ENCODE measurements around the gene CDCA3. TPM values are rescaled to one million over a fixed set of nuclear protein-coding genes. Genes with fewer than 3 reads are reported as not detected.
A peak's percentile ranks its signal among the peaks of the same experiment; 100 is the strongest.

The CDCA3 gene
- total and polyA plus RNA-seq, 2 of the 13 experiments (the other 11 are each of a cell fraction or from before 2014, with no cell fraction given), result 32.7 to 56.5 TPM

- TF ChIP-seq HIVEP1 (CRISPR knock-in tag; IDR thresholded peaks at IDR 0.05) (no peak; the same call in 1 of the 2 replicates), ZNF567 (CRISPR knock-in tag; IDR thresholded peaks at IDR 0.05; ENCODE audit: borderline replicate concordance) (peak; percentile 65; the same call in 1 of the 2 replicates), HCFC1 (IDR thresholded peaks at IDR 0.05; ENCODE audit: low read depth, low read length) (no peak), SRSF9 (IDR thresholded peaks at IDR 0.05; ENCODE audit: borderline replicate concordance, insufficient read depth, low read depth, low read length, poor library complexity, severe bottlenecking) (no peak), ZNF354B (CRISPR knock-in tag; IDR thresholded peaks at IDR 0.05) (no peak), ZNF235 (CRISPR knock-in tag; IDR thresholded peaks at IDR 0.05; ENCODE audit: borderline replicate concordance) (0 out of 2 replicates have a peak, but pooled peaks have one; percentile 54), HNRNPL (IDR thresholded peaks at IDR 0.05; ENCODE audit: low read depth, low read length) (peak; percentile 70), ZNF557 (CRISPR knock-in tag; IDR thresholded peaks at IDR 0.05) (0 out of 2 replicates have a peak, but pooled peaks have one; percentile 5), STAT6 (CRISPR knock-in tag; IDR thresholded peaks at IDR 0.05; ENCODE audit: borderline replicate concordance) (no peak), ZNF83 (CRISPR knock-in tag; IDR thresholded peaks at IDR 0.05; ENCODE audit: borderline replicate concordance) (no peak), PRDM4 (CRISPR knock-in tag; IDR thresholded peaks at IDR 0.05; ENCODE audit: borderline replicate concordance) (no peak), ATM (IDR thresholded peaks at IDR 0.05; ENCODE audit: borderline replicate concordance) (no peak), TBP (CRISPR knock-in tag; IDR thresholded peaks at IDR 0.05) (no peak), GATAD2A (CRISPR knock-in tag; IDR thresholded peaks at IDR 0.05) (no peak; the same call in 1 of the 2 replicates), NFYB (CRISPR knock-in tag; IDR thresholded peaks at IDR 0.05) (peak; percentile 30; the same call in 1 of the 2 replicates), ZNF441 (CRISPR knock-in tag; IDR thresholded peaks at IDR 0.05; ENCODE audit: borderline replicate concordance) (no peak), CREM (IDR thresholded peaks at IDR 0.05) (no peak), CREM (CRISPR knock-in tag; IDR thresholded peaks at IDR 0.05) (no peak), ZNF788 (CRISPR knock-in tag; IDR thresholded peaks at IDR 0.05; ENCODE audit: borderline replicate concordance) (peak; percentile 73; the same call in 1 of the 2 replicates), LRRFIP1 (CRISPR knock-in tag; conservative IDR thresholded peaks at IDR 0.05) (no peak), KAT8 (CRISPR knock-in tag; IDR thresholded peaks at IDR 0.05) (0 out of 2 replicates have a peak, but pooled peaks have one; percentile 44), NR2C2 (CRISPR knock-in tag; IDR thresholded peaks at IDR 0.05; ENCODE audit: borderline replicate concordance) (peak; percentile 60; the same call in 1 of the 2 replicates)
Observed at GRCh38 chr12:6872073-6873048, 21.3 kb upstream of the CDCA3 start (continued).

All from HepG2 (cell line).